Neuron (in vitro differentiated cells): ENCODE measurements around the gene GNB2.
A peak's percentile ranks its signal among the peaks of the same experiment; 100 is the strongest.
"Not testable (repeated sequence)": the region's sequence is repeated elsewhere in the genome, so short reads cannot be mapped to it uniquely, and the experiment has no call there.

Source experiments
- H2AFZ ChIP-seq: one replicate; pipeline ENCODE4 v1.6.1; 2013; ENCODE audit warnings: low read depth, mild to moderate bottlenecking, inconsistent platforms, low read length, moderate library complexity
- H3K27me3 ChIP-seq: one replicate; pipeline ENCODE4 v1.6.1; 2013; ENCODE audit warnings: low read length; ENCODE audit not compliant: insufficient read depth
- H3K36me3 ChIP-seq: one replicate; pipeline ENCODE4 v1.6.1; 2013; ENCODE audit warnings: low read length; ENCODE audit not compliant: insufficient read depth
- H3K4me1 ChIP-seq: one replicate; pipeline ENCODE4 v1.6.1; 2013; ENCODE audit warnings: low read length; ENCODE audit not compliant: insufficient read depth
- H3K4me3 ChIP-seq: 2 replicates; pipeline ENCODE4 v1.5.1; 2013; ENCODE audit warnings: mild to moderate bottlenecking, low read length, moderate library complexity
- H3K9me3 ChIP-seq: one replicate; pipeline ENCODE4 v1.6.1; 2013; ENCODE audit warnings: low read length

The GNB2 gene

DNA sequence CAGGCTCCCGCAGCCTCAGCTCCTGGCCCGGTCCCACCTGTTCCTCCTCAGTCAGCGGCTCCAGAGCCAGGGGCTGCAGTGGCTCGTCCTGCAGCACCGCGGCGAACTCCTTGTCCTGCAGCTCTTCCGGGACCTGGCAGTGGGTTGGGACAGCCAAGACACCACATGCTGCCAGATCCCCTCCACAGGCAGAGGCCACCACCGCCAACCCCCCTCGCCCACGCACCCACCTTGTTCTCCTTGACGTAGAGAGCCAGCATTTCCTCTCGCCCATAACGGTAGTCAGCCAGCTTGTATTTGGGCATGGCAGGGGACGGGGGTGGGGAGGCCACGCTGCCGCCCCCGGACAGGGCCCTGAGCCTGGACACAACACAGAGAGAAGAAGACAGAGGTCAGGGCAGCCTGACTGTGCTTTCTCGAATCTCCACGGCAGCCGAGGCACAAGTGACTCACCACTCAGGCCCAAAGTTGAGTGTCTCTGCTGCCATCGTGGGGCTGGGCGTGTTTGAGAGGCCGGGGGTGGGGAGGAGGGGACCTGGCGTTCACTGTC is 14.3 kb downstream of the GNB2 start:
- H3K27me3 ChIP-seq = no peaks in the 10 kb centered on the region
- no peaks in the 10 kb centered on the region for H3K9me3 ChIP-seq
- H3K4me3 ChIP-seq = no peak overlapping the region
- H3K36me3 ChIP-seq = peaks cover 68% of the 10 kb centered on the region
- peaks cover 20% of the 10 kb centered on the region for H3K4me1 ChIP-seq
- H2AFZ ChIP-seq = no peak overlapping the region

- peaks cover 63% of the 10 kb centered on the region for H3K36me3 ChIP-seq
- H3K4me3 ChIP-seq = no peak overlapping the region
- H3K4me1 ChIP-seq = peaks cover 22% of the 10 kb centered on the region
- no peaks in the 10 kb centered on the region for H3K27me3 ChIP-seq
- H3K9me3 ChIP-seq = no peaks in the 10 kb centered on the region
- no peak overlapping the region for H2AFZ ChIP-seq
These were observed 14.9 kb downstream of the GNB2 start for GRCh38 chr7:100688326-100688860.

DNA sequence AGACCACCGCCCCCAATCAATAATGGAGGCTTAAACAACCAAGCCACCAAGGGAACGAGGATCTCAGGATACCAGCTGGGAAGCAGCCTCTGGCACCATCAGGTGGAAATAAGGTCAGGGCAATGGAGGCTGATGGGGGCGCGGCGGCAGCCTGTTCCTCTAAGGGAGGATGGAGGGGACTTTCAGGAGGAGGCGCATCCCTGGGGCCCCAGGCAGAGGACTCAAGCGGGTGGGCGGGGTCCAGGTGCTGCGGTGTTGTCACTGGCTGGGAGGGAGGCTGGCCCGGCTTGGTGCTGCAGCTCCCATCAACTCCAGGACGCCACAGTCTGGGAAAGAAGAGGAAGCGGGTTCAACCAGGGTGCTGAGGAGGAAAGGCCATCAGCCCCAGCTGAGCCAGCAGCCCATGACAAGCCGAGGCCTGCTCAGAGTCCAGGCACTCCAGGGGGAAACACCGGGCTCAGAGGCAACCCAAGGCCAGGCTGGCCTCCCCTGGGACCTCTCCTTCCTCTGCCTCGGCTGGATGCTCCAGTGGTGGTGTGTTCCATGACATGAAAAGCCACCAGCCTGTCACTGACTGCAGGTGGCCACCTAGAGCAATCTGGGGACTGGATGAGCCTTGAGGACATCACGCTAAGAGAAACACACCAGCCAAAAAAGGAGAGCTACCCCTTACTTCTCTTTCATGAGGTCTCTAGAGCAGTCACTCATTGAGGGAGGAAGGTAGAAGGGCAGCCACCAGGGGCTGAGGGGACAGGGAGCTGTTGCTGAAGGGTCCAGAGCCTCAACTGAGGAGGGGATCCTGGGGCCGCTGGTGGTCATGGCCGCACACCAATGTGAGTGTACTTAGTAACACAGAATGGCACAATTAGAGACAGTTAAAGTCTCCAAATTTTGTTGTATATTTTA is 15.9 kb downstream of the GNB2 start:
- Histone ChIP-seq H3K4me3 (no peak overlapping the region), H3K27me3 (no peaks in the 10 kb centered on the region), H3K36me3 (peaks cover 56% of the 10 kb centered on the region), H3K9me3 (no peaks in the 10 kb centered on the region), H3K4me1 (peaks cover 22% of the 10 kb centered on the region), H2AFZ (no peak overlapping the region)

- no peaks in the 10 kb centered on the region for H3K27me3 ChIP-seq
- H3K4me1 ChIP-seq = peaks cover 22% of the 10 kb centered on the region
- H3K4me3 ChIP-seq = peak overlapping the region; percentile 86
- no peaks in the 10 kb centered on the region for H3K9me3 ChIP-seq
- no peak overlapping the region for H2AFZ ChIP-seq
- H3K36me3 ChIP-seq = peaks cover 32% of the 10 kb centered on the region
These were observed 18.4 kb downstream of the GNB2 start for GRCh38 chr7:100691676-100692577.

- peaks cover 27% of the 10 kb centered on the region for H3K36me3 ChIP-seq
- no peaks in the 10 kb centered on the region for H3K9me3 ChIP-seq
- H3K4me3 ChIP-seq = peak overlapping the region; percentile 86
- peaks cover 22% of the 10 kb centered on the region for H3K4me1 ChIP-seq
- H3K27me3 ChIP-seq = no peaks in the 10 kb centered on the region
- no peak overlapping the region for H2AFZ ChIP-seq
These were observed 19.0 kb downstream of the GNB2 start for GRCh38 chr7:100692578-100692961.

GRCh38 chr7:100693312-100694097 is 20.0 kb downstream of the GNB2 start:
- no peak overlapping the region for H2AFZ ChIP-seq
- H3K36me3 ChIP-seq = peaks cover 17% of the 10 kb centered on the region
- peaks cover 22% of the 10 kb centered on the region for H3K4me1 ChIP-seq
- H3K27me3 ChIP-seq = no peaks in the 10 kb centered on the region
- no peaks in the 10 kb centered on the region for H3K9me3 ChIP-seq
- peak overlapping the region; percentile 86 for H3K4me3 ChIP-seq

GRCh38 chr7:100694098-100694745 is 20.7 kb downstream of the GNB2 start, which contains the start of gene GIGYF1:
GIGYF1 (minus strand) TSS chr7:100694250; CDS start chr7:100688238, 6,012 bp downstream.
- Histone ChIP-seq H3K36me3 (peaks cover 10% of the 10 kb centered on the region), H3K4me1 (peaks cover 22% of the 10 kb centered on the region), H3K4me3 (peak within 1 kb of the TSS; percentile 86), H3K27me3 (no peaks in the 10 kb centered on the region), H2AFZ (no peak within 1 kb of the TSS), H3K9me3 (no peaks in the 10 kb centered on the region)

DNA sequence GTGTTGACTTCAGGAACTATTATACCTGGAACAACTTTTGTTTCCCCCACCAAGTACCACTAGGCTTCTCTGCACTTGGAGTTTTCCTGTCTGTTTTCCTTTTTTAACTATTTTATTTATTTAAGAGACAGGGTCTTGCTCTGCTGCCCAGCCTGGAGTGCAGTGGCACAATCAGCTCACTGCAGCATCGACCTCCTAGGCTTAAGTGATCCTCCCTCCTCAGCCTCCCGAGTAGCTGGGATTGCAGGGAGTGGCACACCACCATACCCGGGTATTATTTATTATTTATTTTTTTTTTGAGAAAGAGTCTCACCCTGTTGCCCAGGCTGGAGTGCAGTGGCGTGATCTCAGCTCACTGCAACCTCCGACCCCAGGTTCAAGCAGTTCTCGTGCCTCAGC is 22.6 kb downstream of the GNB2 start:
- H3K4me3 ChIP-seq = no peak overlapping the region
- H3K27me3 ChIP-seq = no peaks in the 10 kb centered on the region
- no peak overlapping the region for H2AFZ ChIP-seq
- H3K36me3 ChIP-seq = peaks cover 4% of the 10 kb centered on the region
- peaks cover 17% of the 10 kb centered on the region for H3K4me1 ChIP-seq
- H3K9me3 ChIP-seq = no peaks in the 10 kb centered on the region

GRCh38 chr7:100699018-100699417 is 25.5 kb downstream of the GNB2 start:
- no peak overlapping the region for H2AFZ ChIP-seq
- no peaks in the 10 kb centered on the region for H3K36me3 ChIP-seq
- no peaks in the 10 kb centered on the region for H3K4me1 ChIP-seq
- no peaks in the 10 kb centered on the region for H3K27me3 ChIP-seq
- H3K4me3 ChIP-seq = no peak overlapping the region
- no peaks in the 10 kb centered on the region for H3K9me3 ChIP-seq

- H3K9me3 ChIP-seq, H3K27me3 ChIP-seq, H3K36me3 ChIP-seq, H3K4me1 ChIP-seq, H3K4me3 ChIP-seq, H2AFZ ChIP-seq: not testable (repeated sequence)
These were observed 27.5 kb downstream of the GNB2 start for GRCh38 chr7:100701089-100701488.

DNA sequence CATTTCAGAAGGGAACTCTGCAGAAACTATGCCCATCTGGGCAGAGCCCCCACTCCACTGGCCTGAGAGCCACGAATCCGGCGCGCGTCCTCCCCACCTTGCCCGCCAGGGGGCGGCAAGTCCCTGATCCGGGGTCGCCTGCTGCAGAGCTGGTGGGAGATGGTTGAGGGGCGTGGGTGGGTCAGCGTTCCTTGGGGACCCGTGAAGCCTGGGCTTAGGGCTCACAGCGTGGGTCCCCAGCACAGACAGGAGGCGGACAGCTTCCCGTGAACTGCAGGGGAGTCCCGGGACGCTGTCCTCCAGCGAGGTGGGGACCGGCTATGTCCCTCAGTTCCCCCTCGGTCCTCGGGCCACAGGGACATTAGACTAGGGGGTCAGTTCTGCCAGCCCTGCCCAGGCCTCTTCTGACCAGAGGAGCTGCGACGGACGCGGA is 31.8 kb downstream of the GNB2 start:
- Histone ChIP-seq H3K4me1 (peaks cover 16% of the 10 kb centered on the region), H3K27me3 (no peaks in the 10 kb centered on the region), H3K9me3 (no peaks in the 10 kb centered on the region), H3K4me3 (peak overlapping the region; percentile 94), H3K36me3 (peaks cover 16% of the 10 kb centered on the region), H2AFZ (peak overlapping the region; percentile 88)
